ENCODE measurements around the gene SOX5.

SOX5 gene

DNA sequence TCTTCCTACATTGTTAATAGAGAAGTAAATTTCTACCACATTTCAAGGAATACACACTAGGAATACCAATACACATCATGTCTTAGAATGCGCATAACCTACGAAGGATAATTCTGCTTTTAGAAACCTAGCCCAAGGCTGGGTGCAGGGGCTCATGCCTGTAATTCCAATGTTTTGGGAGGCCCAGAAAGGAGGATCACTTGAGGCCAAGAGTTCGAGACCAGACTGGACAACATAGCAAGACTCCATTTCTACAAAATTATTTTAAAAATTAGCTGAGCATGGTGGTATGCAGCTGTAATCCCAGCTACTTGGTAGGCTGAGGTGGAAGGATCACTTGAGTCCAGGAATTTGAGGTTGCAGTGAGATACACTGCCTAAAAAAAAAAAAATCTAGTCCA lies 206.9 kb downstream of the SOX5 start:
- Histone ChIP-seq H3K27ac (ENCODE audit: low read length) (no peak overlapping the region), H3K27me3 (replicated peaks; ENCODE audit: insufficient read depth, low read length) (no peaks in the 10 kb centered on the region), H3K4me2 (ENCODE audit: low read depth, low read length) (no peak overlapping the region), H3K4me1 (ENCODE audit: low read length) (no peaks in the 10 kb centered on the region), H3K4me3 (ENCODE audit: low read length) (no peak overlapping the region), H3K9me3 (replicated peaks; ENCODE audit: insufficient read depth, low read length) (no peaks in the 10 kb centered on the region), H3K9ac (ENCODE audit: low read length) (no peak overlapping the region), H2AFZ (ENCODE audit: low read length) (no peak overlapping the region), H3K9me2 (replicated peaks; ENCODE audit: insufficient read depth, low read length) (no peaks in the 10 kb centered on the region), H4K20me1 (ENCODE audit: insufficient read depth, low read length) (no peaks in the 10 kb centered on the region), H3K36me3 (replicated peaks; ENCODE audit: insufficient read depth, low read length) (no peaks in the 10 kb centered on the region), H3K79me2 (ENCODE audit: low read length) (no peaks in the 10 kb centered on the region), H3F3A (ENCODE audit: insufficient read depth, low read length) (no peaks in the 10 kb centered on the region)
- TF ChIP-seq EZH2 (optimal IDR thresholded peaks at IDR 0.05; ENCODE audit: low read depth, low read length) = no peak
- TF ChIP-seq, protein P1, sequence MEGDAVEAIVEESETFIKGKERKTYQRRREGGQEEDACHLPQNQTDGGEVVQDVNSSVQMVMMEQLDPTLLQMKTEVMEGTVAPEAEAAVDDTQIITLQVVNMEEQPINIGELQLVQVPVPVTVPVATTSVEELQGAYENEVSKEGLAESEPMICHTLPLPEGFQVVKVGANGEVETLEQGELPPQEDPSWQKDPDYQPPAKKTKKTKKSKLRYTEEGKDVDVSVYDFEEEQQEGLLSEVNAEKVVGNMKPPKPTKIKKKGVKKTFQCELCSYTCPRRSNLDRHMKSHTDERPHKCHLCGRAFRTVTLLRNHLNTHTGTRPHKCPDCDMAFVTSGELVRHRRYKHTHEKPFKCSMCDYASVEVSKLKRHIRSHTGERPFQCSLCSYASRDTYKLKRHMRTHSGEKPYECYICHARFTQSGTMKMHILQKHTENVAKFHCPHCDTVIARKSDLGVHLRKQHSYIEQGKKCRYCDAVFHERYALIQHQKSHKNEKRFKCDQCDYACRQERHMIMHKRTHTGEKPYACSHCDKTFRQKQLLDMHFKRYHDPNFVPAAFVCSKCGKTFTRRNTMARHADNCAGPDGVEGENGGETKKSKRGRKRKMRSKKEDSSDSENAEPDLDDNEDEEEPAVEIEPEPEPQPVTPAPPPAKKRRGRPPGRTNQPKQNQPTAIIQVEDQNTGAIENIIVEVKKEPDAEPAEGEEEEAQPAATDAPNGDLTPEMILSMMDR (IDR thresholded peaks at IDR 0.05; ENCODE audit: low read length) = no peak
- TF ChIP-seq EZH2phosphoT487 (IDR thresholded peaks at IDR 0.05; ENCODE audit: low read length) = no peak
- DNase-seq = no peak

DNA sequence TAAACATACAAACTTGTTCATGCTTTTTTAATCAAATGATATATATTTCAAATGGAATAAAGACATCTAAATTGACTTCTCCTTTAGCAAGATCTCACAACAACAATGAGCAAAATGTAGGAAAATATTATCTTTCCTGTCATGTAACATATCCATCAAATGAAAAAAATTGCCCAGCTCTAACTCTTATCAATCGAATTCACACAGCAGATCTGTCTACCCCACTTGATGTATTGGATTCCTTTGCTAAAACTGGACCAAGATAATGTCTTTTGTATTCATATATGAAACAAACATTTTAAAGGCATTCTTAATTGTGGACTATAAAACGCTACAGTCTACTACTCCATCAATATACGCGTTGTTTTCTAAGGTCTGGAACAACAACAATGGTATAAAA lies 218.0 kb downstream of the SOX5 start:
- Histone ChIP-seq H2AFZ (ENCODE audit: low read length) (no peak overlapping the region), H3K4me1 (ENCODE audit: low read length) (no peaks in the 10 kb centered on the region), H3K9me2 (replicated peaks; ENCODE audit: insufficient read depth, low read length) (no peaks in the 10 kb centered on the region), H3F3A (ENCODE audit: insufficient read depth, low read length) (no peaks in the 10 kb centered on the region), H3K36me3 (replicated peaks; ENCODE audit: insufficient read depth, low read length) (no peaks in the 10 kb centered on the region), H3K4me3 (ENCODE audit: low read length) (no peak overlapping the region), H3K4me2 (ENCODE audit: low read depth, low read length) (no peak overlapping the region), H3K79me2 (ENCODE audit: low read length) (no peaks in the 10 kb centered on the region), H3K9ac (ENCODE audit: low read length) (no peak overlapping the region), H4K20me1 (ENCODE audit: insufficient read depth, low read length) (no peaks in the 10 kb centered on the region), H3K27me3 (replicated peaks; ENCODE audit: insufficient read depth, low read length) (no peaks in the 10 kb centered on the region), H3K27ac (ENCODE audit: low read length) (no peak overlapping the region), H3K9me3 (replicated peaks; ENCODE audit: insufficient read depth, low read length) (no peaks in the 10 kb centered on the region)
- TF ChIP-seq EZH2phosphoT487 (IDR thresholded peaks at IDR 0.05; ENCODE audit: low read length) (no peak), EZH2 (optimal IDR thresholded peaks at IDR 0.05; ENCODE audit: low read depth, low read length) (no peak)
- TF ChIP-seq, protein P1 (IDR thresholded peaks at IDR 0.05; ENCODE audit: low read length) = no peak
- no peak for DNase-seq

DNA sequence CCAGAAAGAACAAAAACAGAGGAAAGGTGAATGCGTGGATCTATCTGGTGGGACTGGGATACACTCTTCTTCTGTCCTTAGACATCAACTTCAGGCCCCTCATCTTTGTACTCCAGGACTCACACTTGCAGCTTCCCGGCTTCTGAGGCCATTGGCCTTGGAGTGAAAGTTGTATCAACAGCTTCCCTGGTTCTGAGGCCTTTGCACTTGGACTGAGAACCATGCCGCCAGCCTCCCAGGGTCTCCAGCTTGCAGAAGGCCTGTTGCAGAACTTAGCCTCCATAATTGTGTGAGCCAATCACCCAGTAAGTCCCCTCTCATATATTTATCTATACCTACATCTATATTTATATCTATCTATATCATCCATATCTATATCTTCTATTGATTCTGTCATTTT lies 218.4 kb downstream of the SOX5 start:
- H3F3A ChIP-seq (ENCODE audit: insufficient read depth, low read length) = no peaks in the 10 kb centered on the region
- no peaks in the 10 kb centered on the region for H3K79me2 ChIP-seq (ENCODE audit: low read length)
- TF ChIP-seq, protein P1 (IDR thresholded peaks at IDR 0.05; ENCODE audit: low read length) = no peak
- no peak for TF ChIP-seq EZH2phosphoT487 (IDR thresholded peaks at IDR 0.05; ENCODE audit: low read length)
- no peak for TF ChIP-seq EZH2 (optimal IDR thresholded peaks at IDR 0.05; ENCODE audit: low read depth, low read length)

More for the DNA sequence above, 218.4 kb downstream of the SOX5 start:
- H3K36me3 ChIP-seq (replicated peaks; ENCODE audit: insufficient read depth, low read length) = no peaks in the 10 kb centered on the region
- no peak overlapping the region for H3K4me3 ChIP-seq (ENCODE audit: low read length)
- no peaks in the 10 kb centered on the region for H3K27me3 ChIP-seq (replicated peaks; ENCODE audit: insufficient read depth, low read length)
- H3K9me2 ChIP-seq (replicated peaks; ENCODE audit: insufficient read depth, low read length) = no peaks in the 10 kb centered on the region
- H3K4me1 ChIP-seq (ENCODE audit: low read length) = no peaks in the 10 kb centered on the region
- DNase-seq = no peak
- H3K9ac ChIP-seq (ENCODE audit: low read length) = no peak overlapping the region
- H4K20me1 ChIP-seq (ENCODE audit: insufficient read depth, low read length) = no peaks in the 10 kb centered on the region
- no peak overlapping the region for H2AFZ ChIP-seq (ENCODE audit: low read length)
- no peak overlapping the region for H3K4me2 ChIP-seq (ENCODE audit: low read depth, low read length)
- no peak overlapping the region for H3K27ac ChIP-seq (ENCODE audit: low read length)
- no peaks in the 10 kb centered on the region for H3K9me3 ChIP-seq (replicated peaks; ENCODE audit: insufficient read depth, low read length)

Measured in MM.1S (cell line).